ENCODE measurements around the gene CPN1. TPM values are rescaled to one million over a fixed set of nuclear protein-coding genes. Genes with fewer than 3 reads are reported as not detected.
A peak's percentile ranks its signal among the peaks of the same experiment; 100 is the strongest.

CPN1 gene
- total and polyA plus RNA-seq, 9 of the 15 experiments (the other 6 are each of a cell fraction or from before 2014, with no cell fraction given), result 0.15 to 0.17 TPM; not detected in 7

DNA sequence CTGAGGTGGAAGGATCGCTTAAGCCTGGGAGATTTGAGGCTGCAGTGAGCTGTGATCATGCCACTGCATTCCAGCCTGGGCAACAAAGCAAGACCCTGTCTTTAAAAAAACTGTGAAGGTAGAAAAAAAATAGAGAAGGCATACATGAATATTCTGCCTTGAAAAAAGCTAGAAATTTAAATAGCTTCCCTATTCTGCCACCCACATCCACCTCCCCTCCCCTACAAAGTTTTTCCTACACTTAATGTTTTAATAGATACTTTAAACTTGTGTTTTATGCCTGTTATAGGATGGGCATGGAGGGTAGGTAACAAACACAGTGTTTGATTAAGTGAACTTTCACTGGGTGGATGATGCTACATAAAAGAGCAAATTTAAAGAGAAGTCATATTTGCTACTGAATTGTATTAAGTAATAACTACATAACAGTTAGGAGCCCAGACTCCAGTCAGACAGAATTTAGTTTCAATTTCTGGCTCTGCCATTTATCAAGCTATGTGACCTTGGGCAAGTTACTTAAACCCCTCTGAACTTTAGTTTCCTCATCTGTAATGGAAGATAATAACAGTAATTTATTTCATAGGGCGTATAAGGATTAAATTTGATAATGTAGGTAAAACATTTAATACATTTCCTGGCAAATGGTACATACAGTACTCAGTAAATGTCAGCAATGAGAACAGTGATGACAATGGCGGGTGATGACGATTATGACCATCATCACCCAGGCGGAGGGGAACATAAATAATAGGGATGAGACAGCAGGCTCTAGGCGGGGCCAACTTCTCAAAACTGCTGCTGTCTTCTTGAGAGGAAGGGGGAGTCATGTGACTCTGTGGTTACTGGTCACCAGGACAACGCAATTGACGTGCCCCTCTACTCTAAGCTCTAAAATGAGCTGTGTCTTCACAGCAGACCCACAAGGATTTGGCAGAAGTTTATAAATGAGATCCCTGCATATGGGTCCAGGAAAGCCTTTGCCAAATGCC is 87.7 kb downstream of the CPN1 start (continued):
- TF ChIP-seq ETV5 (CRISPR knock-in tag; IDR thresholded peaks at IDR 0.05; ENCODE audit: low read depth), result no peak
- TF ChIP-seq ZNF444 (CRISPR knock-in tag; IDR thresholded peaks at IDR 0.05), result no peak
- no peak for TF ChIP-seq HEY1 (CRISPR knock-in tag; IDR thresholded peaks at IDR 0.05; ENCODE audit: borderline replicate concordance)
- no peak for TF ChIP-seq NUFIP1 (IDR thresholded peaks at IDR 0.05; ENCODE audit: partially characterized antibody)
- TF ChIP-seq RBM17 (IDR thresholded peaks at IDR 0.05; ENCODE audit: borderline replicate concordance, low read depth, low read length), result no peak
- TF ChIP-seq FOXP1 (CRISPR knock-in tag; IDR thresholded peaks at IDR 0.05), result no peak
- TF ChIP-seq, protein P1, sequence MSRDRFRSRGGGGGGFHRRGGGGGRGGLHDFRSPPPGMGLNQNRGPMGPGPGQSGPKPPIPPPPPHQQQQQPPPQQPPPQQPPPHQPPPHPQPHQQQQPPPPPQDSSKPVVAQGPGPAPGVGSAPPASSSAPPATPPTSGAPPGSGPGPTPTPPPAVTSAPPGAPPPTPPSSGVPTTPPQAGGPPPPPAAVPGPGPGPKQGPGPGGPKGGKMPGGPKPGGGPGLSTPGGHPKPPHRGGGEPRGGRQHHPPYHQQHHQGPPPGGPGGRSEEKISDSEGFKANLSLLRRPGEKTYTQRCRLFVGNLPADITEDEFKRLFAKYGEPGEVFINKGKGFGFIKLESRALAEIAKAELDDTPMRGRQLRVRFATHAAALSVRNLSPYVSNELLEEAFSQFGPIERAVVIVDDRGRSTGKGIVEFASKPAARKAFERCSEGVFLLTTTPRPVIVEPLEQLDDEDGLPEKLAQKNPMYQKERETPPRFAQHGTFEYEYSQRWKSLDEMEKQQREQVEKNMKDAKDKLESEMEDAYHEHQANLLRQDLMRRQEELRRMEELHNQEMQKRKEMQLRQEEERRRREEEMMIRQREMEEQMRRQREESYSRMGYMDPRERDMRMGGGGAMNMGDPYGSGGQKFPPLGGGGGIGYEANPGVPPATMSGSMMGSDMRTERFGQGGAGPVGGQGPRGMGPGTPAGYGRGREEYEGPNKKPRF (IDR thresholded peaks at IDR 0.05; ENCODE audit: low read depth, low read length), result no peak
- TF ChIP-seq CBX2 (IDR thresholded peaks at IDR 0.05; ENCODE audit: insufficient read depth, low read length, poor library complexity, severe bottlenecking), result no peak
- no peak for TF ChIP-seq MECOM (CRISPR knock-in tag; IDR thresholded peaks at IDR 0.05)
- no peak for TF ChIP-seq RBM22 (IDR thresholded peaks at IDR 0.05; ENCODE audit: low read depth, low read length, poor library complexity, severe bottlenecking)
- TF ChIP-seq MEF2A (IDR thresholded peaks at IDR 0.05; ENCODE audit: control insufficient read depth, low read depth, low read length), result no peak
- peak; percentile 6; the same call in 1 of the 2 replicates for TF ChIP-seq MAFK (IDR thresholded peaks at IDR 0.05; ENCODE audit: low read length)
- no peak for TF ChIP-seq MTA3 (IDR thresholded peaks at IDR 0.05; ENCODE audit: borderline replicate concordance)
- no peak for TF ChIP-seq ARID1B (IDR thresholded peaks at IDR 0.05)
- TF ChIP-seq, protein P2, sequence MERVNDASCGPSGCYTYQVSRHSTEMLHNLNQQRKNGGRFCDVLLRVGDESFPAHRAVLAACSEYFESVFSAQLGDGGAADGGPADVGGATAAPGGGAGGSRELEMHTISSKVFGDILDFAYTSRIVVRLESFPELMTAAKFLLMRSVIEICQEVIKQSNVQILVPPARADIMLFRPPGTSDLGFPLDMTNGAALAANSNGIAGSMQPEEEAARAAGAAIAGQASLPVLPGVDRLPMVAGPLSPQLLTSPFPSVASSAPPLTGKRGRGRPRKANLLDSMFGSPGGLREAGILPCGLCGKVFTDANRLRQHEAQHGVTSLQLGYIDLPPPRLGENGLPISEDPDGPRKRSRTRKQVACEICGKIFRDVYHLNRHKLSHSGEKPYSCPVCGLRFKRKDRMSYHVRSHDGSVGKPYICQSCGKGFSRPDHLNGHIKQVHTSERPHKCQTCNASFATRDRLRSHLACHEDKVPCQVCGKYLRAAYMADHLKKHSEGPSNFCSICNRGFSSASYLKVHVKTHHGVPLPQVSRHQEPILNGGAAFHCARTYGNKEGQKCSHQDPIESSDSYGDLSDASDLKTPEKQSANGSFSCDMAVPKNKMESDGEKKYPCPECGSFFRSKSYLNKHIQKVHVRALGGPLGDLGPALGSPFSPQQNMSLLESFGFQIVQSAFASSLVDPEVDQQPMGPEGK (CRISPR knock-in tag; IDR thresholded peaks at IDR 0.05; ENCODE audit: borderline replicate concordance), result no peak
- TF ChIP-seq TCF7 (IDR thresholded peaks at IDR 0.05; ENCODE audit: borderline replicate concordance), result no peak
- no peak for TF ChIP-seq SREBF2 (CRISPR knock-in tag; IDR thresholded peaks at IDR 0.05)
- TF ChIP-seq BDP1 (IDR thresholded peaks at IDR 0.05; ENCODE audit: insufficient read depth, insufficient read length), result no peak
- TF ChIP-seq, protein P3, sequence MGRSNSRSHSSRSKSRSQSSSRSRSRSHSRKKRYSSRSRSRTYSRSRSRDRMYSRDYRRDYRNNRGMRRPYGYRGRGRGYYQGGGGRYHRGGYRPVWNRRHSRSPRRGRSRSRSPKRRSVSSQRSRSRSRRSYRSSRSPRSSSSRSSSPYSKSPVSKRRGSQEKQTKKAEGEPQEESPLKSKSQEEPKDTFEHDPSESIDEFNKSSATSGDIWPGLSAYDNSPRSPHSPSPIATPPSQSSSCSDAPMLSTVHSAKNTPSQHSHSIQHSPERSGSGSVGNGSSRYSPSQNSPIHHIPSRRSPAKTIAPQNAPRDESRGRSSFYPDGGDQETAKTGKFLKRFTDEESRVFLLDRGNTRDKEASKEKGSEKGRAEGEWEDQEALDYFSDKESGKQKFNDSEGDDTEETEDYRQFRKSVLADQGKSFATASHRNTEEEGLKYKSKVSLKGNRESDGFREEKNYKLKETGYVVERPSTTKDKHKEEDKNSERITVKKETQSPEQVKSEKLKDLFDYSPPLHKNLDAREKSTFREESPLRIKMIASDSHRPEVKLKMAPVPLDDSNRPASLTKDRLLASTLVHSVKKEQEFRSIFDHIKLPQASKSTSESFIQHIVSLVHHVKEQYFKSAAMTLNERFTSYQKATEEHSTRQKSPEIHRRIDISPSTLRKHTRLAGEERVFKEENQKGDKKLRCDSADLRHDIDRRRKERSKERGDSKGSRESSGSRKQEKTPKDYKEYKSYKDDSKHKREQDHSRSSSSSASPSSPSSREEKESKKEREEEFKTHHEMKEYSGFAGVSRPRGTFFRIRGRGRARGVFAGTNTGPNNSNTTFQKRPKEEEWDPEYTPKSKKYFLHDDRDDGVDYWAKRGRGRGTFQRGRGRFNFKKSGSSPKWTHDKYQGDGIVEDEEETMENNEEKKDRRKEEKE (IDR thresholded peaks at IDR 0.05; ENCODE audit: borderline replicate concordance in 1 of 2, control insufficient read depth in 1 of 2, low read depth in 2 of 2, low read length in 1 of 2), result no peak

All from K562 (cell line).